Measurements from ENCODE around the gene HAUS6.

Gene HAUS6

GRCh38 chr9:19120877-19121276 is 18.2 kb upstream of the HAUS6 start:
- Histone ChIP-seq H3K27ac (ENCODE audit: low read depth, low read length) (no peak overlapping the region), H3K79me2 (ENCODE audit: control insufficient read depth, insufficient read depth, low read length, poor library complexity) (no peaks in the 10 kb centered on the region), H2BK120ac (ENCODE audit: insufficient read depth, low read length, poor library complexity) (no peak overlapping the region), H3K9ac (ENCODE audit: low read length) (no peak overlapping the region), H3K4ac (ENCODE audit: low read depth, low read length) (no peak overlapping the region), H2AFZ (ENCODE audit: insufficient read depth, low read length, poor library complexity) (no peak overlapping the region), H3K79me1 (ENCODE audit: low read length) (no peaks in the 10 kb centered on the region), H2BK5ac (ENCODE audit: low read depth, low read length, poor library complexity) (no peak overlapping the region), H3K18ac (ENCODE audit: low read length) (no peak overlapping the region), H3K4me2 (ENCODE audit: low read length) (no peak overlapping the region), H2AK5ac (ENCODE audit: low read length) (no peak overlapping the region), H4K91ac (ENCODE audit: low read depth, low read length) (no peak overlapping the region), H3K4me3 (ENCODE audit: low read depth, low read length) (no peak overlapping the region), H3K14ac (ENCODE audit: low read length) (no peak overlapping the region), H3K4me1 (ENCODE audit: control insufficient read depth in 1 of 2, insufficient read depth in 2 of 2, low read length in 2 of 2) (peaks cover under 1 to 4% of the 10 kb centered on the region in 2 experiments), H4K8ac (ENCODE audit: low read depth, low read length) (no peak overlapping the region), H4K12ac (ENCODE audit: low read depth, low read length) (no peak overlapping the region), H2BK12ac (ENCODE audit: low read length) (no peak overlapping the region), H3K9me3 (ENCODE audit: insufficient read depth, low read depth, low read length) (no peaks in the 10 kb centered on the region), H3K27me3 (ENCODE audit: insufficient read depth, low read length) (no peaks in the 10 kb centered on the region), H3K23ac (ENCODE audit: low read length) (no peak overlapping the region), H3K36me3 (ENCODE audit: control insufficient read depth in 1 of 2, insufficient read depth in 2 of 2, low read length in 2 of 2) (peaks cover 30 to 54% of the 10 kb centered on the region in 2 experiments)
- no peak for DNase-seq
- no CpG with 5 or more reads among the region's 6 CpGs for WGBS (ENCODE audit: extremely low coverage, insufficient coverage, insufficient read length)

- no peak overlapping the region for H2BK120ac ChIP-seq (ENCODE audit: insufficient read depth, low read length, poor library complexity)
- H4K91ac ChIP-seq (ENCODE audit: low read depth, low read length) = no peak overlapping the region
- H3K14ac ChIP-seq (ENCODE audit: low read length) = no peak overlapping the region
- H3K9me3 ChIP-seq (ENCODE audit: insufficient read depth, low read depth, low read length) = no peaks in the 10 kb centered on the region
- no peak overlapping the region for H3K4me2 ChIP-seq (ENCODE audit: low read length)
- H2BK5ac ChIP-seq (ENCODE audit: low read depth, low read length, poor library complexity) = no peak overlapping the region
- DNase-seq = no peak
- H3K79me2 ChIP-seq (ENCODE audit: control insufficient read depth, insufficient read depth, low read length, poor library complexity) = no peaks in the 10 kb centered on the region
- H3K27me3 ChIP-seq (ENCODE audit: insufficient read depth, low read length) = no peaks in the 10 kb centered on the region
- no peak overlapping the region for H3K27ac ChIP-seq (ENCODE audit: low read depth, low read length)
- no peak overlapping the region for H3K18ac ChIP-seq (ENCODE audit: low read length)
- H3K4ac ChIP-seq (ENCODE audit: low read depth, low read length) = no peak overlapping the region
- no peak overlapping the region for H2BK12ac ChIP-seq (ENCODE audit: low read length)
- no peak overlapping the region for H2AK5ac ChIP-seq (ENCODE audit: low read length)
- H3K23ac ChIP-seq (ENCODE audit: low read length) = no peak overlapping the region
- peaks cover 0 to 4% of the 10 kb centered on the region in 2 experiments for H3K4me1 ChIP-seq (ENCODE audit: control insufficient read depth in 1 of 2, insufficient read depth in 2 of 2, low read length in 2 of 2)
- H3K79me1 ChIP-seq (ENCODE audit: low read length) = no peaks in the 10 kb centered on the region
- no peak overlapping the region for H3K4me3 ChIP-seq (ENCODE audit: low read depth, low read length)
- no peak overlapping the region for H3K9ac ChIP-seq (ENCODE audit: low read length)
- no peak overlapping the region for H4K12ac ChIP-seq (ENCODE audit: low read depth, low read length)
- H2AFZ ChIP-seq (ENCODE audit: insufficient read depth, low read length, poor library complexity) = no peak overlapping the region
- H3K36me3 ChIP-seq (ENCODE audit: control insufficient read depth in 1 of 2, insufficient read depth in 2 of 2, low read length in 2 of 2) = peaks cover 23 to 57% of the 10 kb centered on the region in 2 experiments
- WGBS (ENCODE audit: extremely low coverage, insufficient coverage, insufficient read length) = no CpG with 5 or more reads among the region's 7 CpGs
- no peak overlapping the region for H4K8ac ChIP-seq (ENCODE audit: low read depth, low read length)
These were observed 17.2 kb upstream of the HAUS6 start for GRCh38 chr9:19119801-19120440.

DNA sequence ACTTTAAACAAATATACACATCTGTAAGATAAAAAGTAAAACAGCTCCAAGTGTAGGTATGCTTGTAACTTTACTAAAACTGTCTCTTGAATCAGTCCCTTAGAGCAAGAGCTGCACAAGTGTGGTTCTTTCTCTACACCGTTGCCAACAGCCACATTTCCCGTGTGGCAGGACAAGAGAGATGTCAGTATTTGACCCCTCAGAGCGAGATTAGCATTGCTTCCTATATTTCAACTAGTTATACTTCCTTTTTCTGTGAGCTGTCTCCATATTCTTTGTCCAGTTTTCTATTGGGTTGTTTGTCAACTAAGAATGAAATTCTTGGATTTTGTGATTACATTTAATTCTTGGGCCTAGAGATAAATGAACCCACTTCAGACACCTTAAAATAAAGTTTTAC is 16.5 kb upstream of the HAUS6 start:
- no peak overlapping the region for H3K23ac ChIP-seq (ENCODE audit: low read length)
- H2AFZ ChIP-seq (ENCODE audit: insufficient read depth, low read length, poor library complexity) = no peak overlapping the region
- H4K12ac ChIP-seq (ENCODE audit: low read depth, low read length) = no peak overlapping the region
- no peaks in the 10 kb centered on the region for H3K27me3 ChIP-seq (ENCODE audit: insufficient read depth, low read length)
- WGBS (ENCODE audit: extremely low coverage, insufficient coverage, insufficient read length) = no CpG with 5 or more reads among the region's 3 CpGs
- H3K27ac ChIP-seq (ENCODE audit: low read depth, low read length) = no peak overlapping the region
- no peak overlapping the region for H3K4me2 ChIP-seq (ENCODE audit: low read length)
- H3K4me1 ChIP-seq (ENCODE audit: control insufficient read depth in 1 of 2, insufficient read depth in 2 of 2, low read length in 2 of 2) = peaks cover 0 to 4% of the 10 kb centered on the region in 2 experiments
- H3K9me3 ChIP-seq (ENCODE audit: insufficient read depth, low read depth, low read length) = no peaks in the 10 kb centered on the region
- no peak overlapping the region for H3K9ac ChIP-seq (ENCODE audit: low read length)
- H2AK5ac ChIP-seq (ENCODE audit: low read length) = no peak overlapping the region
- H4K8ac ChIP-seq (ENCODE audit: low read depth, low read length) = no peak overlapping the region
- no peak overlapping the region for H4K91ac ChIP-seq (ENCODE audit: low read depth, low read length)
- no peak for DNase-seq
- H3K18ac ChIP-seq (ENCODE audit: low read length) = no peak overlapping the region
- H3K79me1 ChIP-seq (ENCODE audit: low read length) = no peaks in the 10 kb centered on the region
- H3K4ac ChIP-seq (ENCODE audit: low read depth, low read length) = no peak overlapping the region
- H2BK12ac ChIP-seq (ENCODE audit: low read length) = no peak overlapping the region
- H2BK5ac ChIP-seq (ENCODE audit: low read depth, low read length, poor library complexity) = no peak overlapping the region
- no peak overlapping the region for H3K14ac ChIP-seq (ENCODE audit: low read length)
- no peak overlapping the region for H2BK120ac ChIP-seq (ENCODE audit: insufficient read depth, low read length, poor library complexity)
- H3K36me3 ChIP-seq (ENCODE audit: control insufficient read depth in 1 of 2, insufficient read depth in 2 of 2, low read length in 2 of 2) = peaks cover 23 to 57% of the 10 kb centered on the region in 2 experiments
- no peak overlapping the region for H3K4me3 ChIP-seq (ENCODE audit: low read depth, low read length)
- no peaks in the 10 kb centered on the region for H3K79me2 ChIP-seq (ENCODE audit: control insufficient read depth, insufficient read depth, low read length, poor library complexity)

- no peak for DNase-seq
- Histone ChIP-seq H2AFZ (ENCODE audit: insufficient read depth, low read length, poor library complexity) (no peak overlapping the region), H3K79me2 (ENCODE audit: control insufficient read depth, insufficient read depth, low read length, poor library complexity) (no peaks in the 10 kb centered on the region), H3K27ac (ENCODE audit: low read depth, low read length) (no peak overlapping the region), H3K4me3 (ENCODE audit: low read depth, low read length) (no peak overlapping the region), H3K4ac (ENCODE audit: low read depth, low read length) (no peak overlapping the region), H3K18ac (ENCODE audit: low read length) (no peak overlapping the region), H2AK5ac (ENCODE audit: low read length) (no peak overlapping the region), H3K23ac (ENCODE audit: low read length) (no peak overlapping the region), H4K12ac (ENCODE audit: low read depth, low read length) (no peak overlapping the region), H3K79me1 (ENCODE audit: low read length) (no peaks in the 10 kb centered on the region), H3K4me1 (ENCODE audit: control insufficient read depth in 1 of 2, insufficient read depth in 2 of 2, low read length in 2 of 2) (no peaks in the 10 kb centered on the region), H3K36me3 (ENCODE audit: control insufficient read depth in 1 of 2, insufficient read depth in 2 of 2, low read length in 2 of 2) (peaks cover 19 to 50% of the 10 kb centered on the region in 2 experiments), H4K91ac (ENCODE audit: low read depth, low read length) (no peak overlapping the region), H3K27me3 (ENCODE audit: insufficient read depth, low read length) (no peaks in the 10 kb centered on the region), H3K14ac (ENCODE audit: low read length) (no peak overlapping the region), H4K8ac (ENCODE audit: low read depth, low read length) (no peak overlapping the region), H3K9me3 (ENCODE audit: insufficient read depth, low read depth, low read length) (no peaks in the 10 kb centered on the region), H2BK12ac (ENCODE audit: low read length) (no peak overlapping the region), H3K4me2 (ENCODE audit: low read length) (no peak overlapping the region), H2BK120ac (ENCODE audit: insufficient read depth, low read length, poor library complexity) (no peak overlapping the region), H3K9ac (ENCODE audit: low read length) (no peak overlapping the region), H2BK5ac (ENCODE audit: low read depth, low read length, poor library complexity) (no peak overlapping the region)
- WGBS (ENCODE audit: extremely low coverage, insufficient coverage, insufficient read length) = no CpG with 5 or more reads among the region's 5 CpGs
These were observed 14.5 kb upstream of the HAUS6 start for GRCh38 chr9:19117039-19117716.
